ENCODE results near the gene RBM25.

The RBM25 gene

GRCh38 chr14:73069585-73069984, 11.3 kb downstream of the RBM25 start:
- peaks cover 32% of the 10 kb centered on the region for H3K36me3 ChIP-seq

GRCh38 chr14:73091044-73091443, 32.7 kb downstream of the RBM25 start:
- Histone ChIP-seq H3K9me3 (no peaks in the 10 kb centered on the region), H3K4me3 (ENCODE audit: low read depth in 1 of 2, low read length in 1 of 2) (no peak overlapping the region), H3K36me3 (peaks cover 75% of the 10 kb centered on the region), H3K4me1 (ENCODE audit: control insufficient read depth in 1 of 2, insufficient read depth in 1 of 2, low read depth in 1 of 2, low read length in 1 of 2) (no peaks in the 10 kb centered on the region), H3K27me3 (no peaks in the 10 kb centered on the region), H3K27ac (no peak overlapping the region)
- no peak for TF ChIP-seq CTCF (IDR thresholded peaks at IDR 0.05)

More at GRCh38 chr14:73069585-73069984, 11.3 kb downstream of the RBM25 start:
- Histone ChIP-seq H3K27ac (no peak overlapping the region), H3K9me3 (no peaks in the 10 kb centered on the region), H3K27me3 (no peaks in the 10 kb centered on the region), H3K4me3 (ENCODE audit: low read depth in 1 of 2, low read length in 1 of 2) (no peak overlapping the region), H3K4me1 (ENCODE audit: control insufficient read depth in 1 of 2, insufficient read depth in 1 of 2, low read depth in 1 of 2, low read length in 1 of 2) (no peaks in the 10 kb centered on the region)
- TF ChIP-seq CTCF (IDR thresholded peaks at IDR 0.05) = no peak

DNA sequence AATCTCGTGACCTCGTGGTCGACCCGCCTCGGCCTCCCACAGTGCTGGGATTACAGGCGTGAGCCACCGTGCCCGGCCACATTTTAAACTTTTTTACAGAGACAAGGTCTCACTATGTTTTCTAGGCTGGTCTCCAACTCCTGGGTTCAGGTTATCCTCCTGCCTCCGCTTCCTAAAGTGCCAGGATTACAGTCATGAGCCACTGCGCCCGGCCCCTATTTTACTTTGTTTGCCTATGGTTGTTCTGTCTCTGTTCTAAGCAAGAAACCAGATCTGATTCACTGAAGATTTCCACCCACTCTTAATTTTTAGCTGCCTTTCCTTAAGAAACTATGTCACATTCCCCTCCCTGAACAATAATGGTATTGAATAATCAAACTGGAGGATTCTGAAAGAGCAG, 39.1 kb downstream of the RBM25 start:
- Histone ChIP-seq H3K36me3 (peaks cover 84% of the 10 kb centered on the region), H3K27me3 (no peaks in the 10 kb centered on the region), H3K4me3 (ENCODE audit: low read depth in 1 of 2, low read length in 1 of 2) (no peak overlapping the region), H3K4me1 (ENCODE audit: control insufficient read depth in 1 of 2, insufficient read depth in 1 of 2, low read depth in 1 of 2, low read length in 1 of 2) (no peaks in the 10 kb centered on the region), H3K27ac (no peak overlapping the region), H3K9me3 (no peaks in the 10 kb centered on the region)
- no peak for TF ChIP-seq CTCF (IDR thresholded peaks at IDR 0.05)

- H3K27me3 ChIP-seq = no peaks in the 10 kb centered on the region
- peaks cover 97% of the 10 kb centered on the region for H3K36me3 ChIP-seq
- H3K27ac ChIP-seq = no peak overlapping the region
- TF ChIP-seq CTCF (IDR thresholded peaks at IDR 0.05) = no peak
- no peaks in the 10 kb centered on the region for H3K9me3 ChIP-seq
- no peaks in the 10 kb centered on the region for H3K4me1 ChIP-seq (ENCODE audit: control insufficient read depth in 1 of 2, insufficient read depth in 1 of 2, low read depth in 1 of 2, low read length in 1 of 2)
- H3K4me3 ChIP-seq (ENCODE audit: low read depth in 1 of 2, low read length in 1 of 2) = no peak overlapping the region
Measured at GRCh38 chr14:73100334-73100733, 42.0 kb downstream of the RBM25 start.

DNA sequence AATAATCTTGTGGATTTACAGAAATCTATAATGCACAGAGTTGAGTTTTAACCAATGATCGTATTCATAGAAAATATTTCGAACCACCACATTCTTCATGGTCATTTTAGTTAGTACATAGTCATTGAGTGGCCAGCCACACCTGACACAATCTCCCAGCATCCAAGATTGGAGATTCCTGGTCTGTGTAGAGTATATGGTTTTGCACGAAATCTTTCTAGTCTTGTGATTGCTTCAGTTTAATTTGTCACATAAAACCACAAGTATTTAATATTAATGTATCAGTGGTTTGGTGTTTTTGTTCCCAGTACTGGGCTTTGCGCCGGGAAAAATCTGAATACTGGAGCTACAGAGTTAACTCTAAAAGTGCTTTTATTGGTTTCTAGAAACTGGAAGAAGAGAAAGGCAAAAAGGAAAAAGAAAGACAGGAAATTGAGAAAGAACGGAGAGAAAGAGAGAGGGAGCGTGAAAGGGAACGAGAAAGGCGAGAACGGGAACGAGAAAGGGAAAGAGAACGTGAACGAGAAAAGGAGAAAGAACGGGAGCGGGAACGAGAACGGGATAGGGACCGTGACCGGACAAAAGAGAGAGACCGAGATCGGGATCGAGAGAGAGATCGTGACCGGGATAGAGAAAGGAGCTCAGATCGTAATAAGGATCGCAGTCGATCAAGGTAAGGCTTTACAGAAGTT, 44.6 kb downstream of the RBM25 start:
- no peak overlapping the region for H3K4me3 ChIP-seq (ENCODE audit: low read depth in 1 of 2, low read length in 1 of 2)
- H3K36me3 ChIP-seq = peaks cover 96% of the 10 kb centered on the region
- no peaks in the 10 kb centered on the region for H3K9me3 ChIP-seq
- H3K4me1 ChIP-seq (ENCODE audit: control insufficient read depth in 1 of 2, insufficient read depth in 1 of 2, low read depth in 1 of 2, low read length in 1 of 2) = no peaks in the 10 kb centered on the region
- no peak for TF ChIP-seq CTCF (IDR thresholded peaks at IDR 0.05)
- no peak overlapping the region for H3K27ac ChIP-seq
- no peaks in the 10 kb centered on the region for H3K27me3 ChIP-seq

All from neutrophil (primary cell).